ENCODE data around the gene STKLD1. TPM values are rescaled to one million over a fixed set of nuclear protein-coding genes. Genes with fewer than 3 reads are reported as not detected.

STKLD1 gene
- total RNA-seq, 1 experiment from 2014 or later, result 4.1 TPM

GRCh38 chr9:133404454-133405002 is 28.4 kb downstream of the STKLD1 start:
- no peak overlapping the region for H3K9ac ChIP-seq (ENCODE audit: low read length)
- H3K4me1 ChIP-seq (ENCODE audit: insufficient read depth, low read length), result no peaks in the 10 kb centered on the region
- no peaks in the 10 kb centered on the region for H3K9me2 ChIP-seq (replicated peaks; ENCODE audit: low read length)
- H3K27me3 ChIP-seq (ENCODE audit: low read length), result no peaks in the 10 kb centered on the region
- no peak overlapping the region for H3K4me2 ChIP-seq (ENCODE audit: low read length)
- no peak for ATAC-seq
- POLR2A ChIA-PET (ENCODE audit: unreplicated experiment), result no interaction called here
- H3K4me3 ChIP-seq (ENCODE audit: low read length), result no peak overlapping the region
- H2AFZ ChIP-seq (ENCODE audit: low read length), result no peak overlapping the region
- peaks cover 17% of the 10 kb centered on the region; the same call in 1 of the 2 replicates for H3K36me3 ChIP-seq (ENCODE audit: low read depth, low read length)
- no peaks in the 10 kb centered on the region for H3K79me2 ChIP-seq (ENCODE audit: low read length)
- no peak overlapping the region for H3K27ac ChIP-seq (ENCODE audit: low read length)
- DNase-seq, result no peak
- intact Hi-C loops (cut with micrococcal nuclease), result no loop called here
- H4K20me1 ChIP-seq (ENCODE audit: low read length), result no peaks in the 10 kb centered on the region
- H3K9me3 ChIP-seq (ENCODE audit: low read length), result no peaks in the 10 kb centered on the region
- no peak for TF ChIP-seq EZH2 (IDR thresholded peaks at IDR 0.05; ENCODE audit: low read length, unreplicated experiment)
- no peak for TF ChIP-seq EZH2phosphoT487 (IDR thresholded peaks at IDR 0.05; ENCODE audit: borderline replicate concordance, low read length)
- no peak for TF ChIP-seq CTCF (conservative IDR thresholded peaks at IDR 0.05; ENCODE audit: low read depth, low read length)
- H3F3A ChIP-seq (ENCODE audit: low read length, unreplicated experiment), result no peaks in the 10 kb centered on the region
- CTCF ChIA-PET, result no interaction called here
- no TSS peak for BruUV-seq (replicated peaks)

GRCh38 chr9:133405508-133406438 is 29.6 kb downstream of the STKLD1 start:
- Histone ChIP-seq H3K4me3 (ENCODE audit: low read length) (no peak overlapping the region), H3K27ac (ENCODE audit: low read length) (no peak overlapping the region), H3K36me3 (ENCODE audit: low read depth, low read length) (peaks cover 17% of the 10 kb centered on the region; the same call in 1 of the 2 replicates), H3K9ac (ENCODE audit: low read length) (no peak overlapping the region), H3K4me1 (ENCODE audit: insufficient read depth, low read length) (no peaks in the 10 kb centered on the region), H2AFZ (ENCODE audit: low read length) (no peak overlapping the region), H3K4me2 (ENCODE audit: low read length) (no peak overlapping the region), H3K27me3 (ENCODE audit: low read length) (no peaks in the 10 kb centered on the region), H3K9me2 (replicated peaks; ENCODE audit: low read length) (no peaks in the 10 kb centered on the region), H4K20me1 (ENCODE audit: low read length) (no peaks in the 10 kb centered on the region), H3F3A (ENCODE audit: low read length, unreplicated experiment) (no peaks in the 10 kb centered on the region), H3K9me3 (ENCODE audit: low read length) (no peaks in the 10 kb centered on the region), H3K79me2 (ENCODE audit: low read length) (no peaks in the 10 kb centered on the region)
- DNase-seq, result no peak
- intact Hi-C loops (cut with micrococcal nuclease), result loop anchor here (1.0 kb wide), 1 partner anchor 81 kb away; no protein-coding TSS in a partner anchor
- ChIA-PET POLR2A (ENCODE audit: unreplicated experiment) (no interaction called here), CTCF (no interaction called here)
- ATAC-seq, result no peak
- no TSS peak for BruUV-seq (replicated peaks)
- TF ChIP-seq CTCF (conservative IDR thresholded peaks at IDR 0.05; ENCODE audit: low read depth, low read length), result no peak
